GM12892 (cell line): ENCODE measurements around the gene B9D1.

Source experiments
- POLR2A ChIP-seq: IDR thresholded peaks from 2 replicates; pipeline ENCODE4 v1.6.1; 2011; ENCODE audit warnings: low read depth, low read length, control low read depth
- TAF1 ChIP-seq: IDR thresholded peaks from 2 replicates; pipeline ENCODE4 v1.6.1; 2011; ENCODE audit warnings: low read depth, mild to moderate bottlenecking, control low read depth, low read length, borderline replicate concordance

- TF ChIP-seq POLR2A (no peak), TAF1 (no peak)
These were observed 29.4 kb downstream of the B9D1 start for GRCh38 chr17:19333132-19333440.
